H1 (cell line): ENCODE measurements around the gene ZNF385C. TPM values are rescaled to one million over a fixed set of nuclear protein-coding genes. Genes with fewer than 3 reads are reported as not detected.

Source experiments
- CTCF ChIA-PET: fragments of 300-600 bp; sonication (Branson Sonifier 250); formaldehyde crosslinking; loops from one replicate; lab custom pipeline; 2021; ENCODE audit not compliant: partially characterized antibody; lab: Charles Lee
- POLR2A ChIA-PET: fragments of 300-600 bp; sonication (Branson Sonifier 250); formaldehyde crosslinking; loops from one replicate; lab custom pipeline; 2021; ENCODE audit warnings: inconsistent platforms; ENCODE audit not compliant: partially characterized antibody; lab: Charles Lee
- DNase-seq, 2 experiments: peaks; one replicate each; pipeline versions ENCODE4 v3.0.0 to v3.0.0-alpha.2; 2010 to 2022; ENCODE audit warnings: low spot score in 2 of 2, low read depth in 1 of 2, mixed read lengths in 1 of 2
- FAIRE-seq: peaks from 2 replicates; lab custom pipeline; 2011; peaks lifted over from hg19 to GRCh38; lab: Jason Lieb, UNC
- H2AFZ ChIP-seq: 2 replicates; pipeline ENCODE4 v1.8.1; 2012; ENCODE audit warnings: low read length, inconsistent platforms
- H2AK5ac ChIP-seq: 2 replicates; pipeline ENCODE4 v1.6.1; 2013; ENCODE audit warnings: low read depth, low read length
- H2BK120ac ChIP-seq: replicated peaks from 2 replicates; pipeline ENCODE3; 2013; ENCODE audit warnings: low read depth, low read length, inconsistent platforms
- H2BK12ac ChIP-seq: 2 replicates; pipeline ENCODE4 v1.6.1; 2013; ENCODE audit warnings: low read depth, low read length
- H2BK15ac ChIP-seq: 2 replicates; pipeline ENCODE4 v1.6.1; 2013; ENCODE audit warnings: low read length
- H2BK20ac ChIP-seq: 2 replicates; pipeline ENCODE4 v1.6.1; 2013; ENCODE audit warnings: low read length
- H2BK5ac ChIP-seq: 2 replicates; pipeline ENCODE4 v1.6.1; 2013; ENCODE audit warnings: low read depth, low read length
- H3K14ac ChIP-seq: 2 replicates; pipeline ENCODE4 v1.6.1; 2013; ENCODE audit warnings: inconsistent platforms; ENCODE audit not compliant: insufficient read length
- H3K18ac ChIP-seq: 2 replicates; pipeline ENCODE4 v1.6.1; 2013; ENCODE audit warnings: low read length; ENCODE audit errors: extremely low read depth
- H3K23ac ChIP-seq: 2 replicates; pipeline ENCODE4 v1.6.1; 2013; ENCODE audit warnings: inconsistent platforms; ENCODE audit not compliant: insufficient read length
- H3K23me2 ChIP-seq: 2 replicates; pipeline ENCODE4 v1.6.1; 2013; ENCODE audit warnings: low read depth, low read length
- H3K27ac ChIP-seq: 2 replicates; pipeline ENCODE4 v1.6.1; 2011; ENCODE audit warnings: low read depth, low read length, inconsistent platforms
- H3K27me3 ChIP-seq, 4 experiments: replicated peaks in 1 of 4; 1 replicate in 1 of 4; 2 replicates in 3 of 4; pipeline versions ENCODE4 v1.6.1 to v1.8.1; 2011 to 2013; ENCODE audit warnings: low read length in 3 of 4, mild to moderate bottlenecking in 3 of 4, inconsistent platforms in 2 of 4, mixed read lengths in 2 of 4, moderate library complexity in 1 of 4; ENCODE audit not compliant: control insufficient read depth in 3 of 4, insufficient read depth in 3 of 4; ENCODE audit errors: extremely low read depth in 1 of 4
- H3K36me3 ChIP-seq, 4 experiments: 2 replicates each; pipeline versions ENCODE4 v1.6.1 to v1.8.1; 2011 to 2013; ENCODE audit warnings: mild to moderate bottlenecking in 4 of 4, low read length in 3 of 4, moderate library complexity in 2 of 4, control low read depth in 1 of 4, inconsistent platforms in 1 of 4; ENCODE audit not compliant: insufficient read depth in 4 of 4, control insufficient read depth in 2 of 4
- H3K4ac ChIP-seq: replicated peaks from 2 replicates; pipeline ENCODE3; 2013; ENCODE audit warnings: low read length, low read depth, mixed read lengths, inconsistent platforms; ENCODE audit not compliant: insufficient read length
- H3K4me1 ChIP-seq, 4 experiments: replicated peaks in 1 of 4; 1 replicate in 1 of 4; 2 replicates in 3 of 4; pipeline versions ENCODE4 v1.6.1 to v1.8.1; 2011 to 2013; ENCODE audit warnings: low read length in 3 of 4, inconsistent platforms in 2 of 4, mixed read lengths in 1 of 4; ENCODE audit not compliant: insufficient read depth in 4 of 4, control insufficient read depth in 3 of 4
- H3K4me2 ChIP-seq, 2 experiments: 2 replicates each; pipeline versions ENCODE4 v1.6.1 to v1.8.1; 2011 to 2013; ENCODE audit warnings: low read depth in 2 of 2, low read length in 2 of 2, control low read depth in 1 of 2, inconsistent platforms in 1 of 2, mild to moderate bottlenecking in 1 of 2; ENCODE audit not compliant: insufficient read depth in 1 of 2
- H3K4me3 ChIP-seq, 4 experiments: fragments of 200-600, 300-600 bp in 1 of 4; sonication (generic), shearing (Covaris generic), sonication (Bioruptor Twin) in 1 of 4; 2 replicates each; pipeline versions ENCODE4 v1.5.1 to v1.8.1; 2011 to 2016; ENCODE audit warnings: low read length in 4 of 4, low read depth in 3 of 4, control low read depth in 2 of 4, inconsistent platforms in 2 of 4, mild to moderate bottlenecking in 2 of 4, mixed read lengths in 1 of 4, moderate library complexity in 1 of 4; ENCODE audit not compliant: insufficient read depth in 2 of 4; ENCODE audit errors: extremely low read depth in 1 of 4
- H3K56ac ChIP-seq: replicated peaks from 2 replicates; pipeline ENCODE3; 2013; ENCODE audit warnings: low read depth, mild to moderate bottlenecking, mixed read lengths, low read length, inconsistent platforms; ENCODE audit not compliant: insufficient read length
- H3K79me1 ChIP-seq: 2 replicates; pipeline ENCODE4 v1.6.1; 2013; ENCODE audit warnings: low read depth, low read length, control low read depth
- H3K79me2 ChIP-seq, 2 experiments: 2 replicates each; pipeline versions ENCODE4 v1.6.1 to v1.8.1; 2012 to 2013; ENCODE audit warnings: low read length in 2 of 2, mild to moderate bottlenecking in 2 of 2, inconsistent platforms in 1 of 2; ENCODE audit not compliant: insufficient read depth in 2 of 2, control insufficient read depth in 1 of 2
- H3K9ac ChIP-seq, 4 experiments: replicated peaks in 1 of 4; 1 replicate in 1 of 4; 2 replicates in 3 of 4; pipeline versions ENCODE4 v1.6.1 to v1.8.1; 2011 to 2013; ENCODE audit warnings: low read depth in 3 of 4, low read length in 3 of 4, control low read depth in 2 of 4, mild to moderate bottlenecking in 2 of 4, moderate library complexity in 2 of 4, inconsistent platforms in 1 of 4; ENCODE audit errors: extremely low read depth in 1 of 4
- H3K9me3 ChIP-seq, 2 experiments: 2 replicates each; pipeline versions ENCODE4 v1.6.1 to v1.8.1; 2012 to 2013; ENCODE audit warnings: mild to moderate bottlenecking in 2 of 2, moderate library complexity in 2 of 2, control low read depth in 1 of 2, inconsistent platforms in 1 of 2, low read depth in 1 of 2, low read length in 1 of 2, mixed read lengths in 1 of 2; ENCODE audit not compliant: insufficient read depth in 2 of 2
- H4K20me1 ChIP-seq, 2 experiments: replicated peaks in 1 of 2; 2 replicates each; pipeline versions ENCODE3 to v1.8.1; 2011 to 2013; ENCODE audit warnings: inconsistent platforms in 2 of 2, low read length in 2 of 2, mild to moderate bottlenecking in 1 of 2; ENCODE audit not compliant: insufficient read depth in 2 of 2, control insufficient read depth in 1 of 2
- H4K5ac ChIP-seq: 2 replicates; pipeline ENCODE4 v1.6.1; 2013; ENCODE audit warnings: low read length, low read depth, mixed read lengths, inconsistent platforms; ENCODE audit not compliant: insufficient read length
- H4K8ac ChIP-seq: 2 replicates; pipeline ENCODE4 v1.8.0; 2013; ENCODE audit warnings: mild to moderate bottlenecking, moderate library complexity, low read length, inconsistent platforms; ENCODE audit not compliant: insufficient read depth; ENCODE audit errors: extremely low read depth
- H4K91ac ChIP-seq: replicated peaks from 2 replicates; pipeline ENCODE3; 2013; ENCODE audit warnings: low read length, mixed read lengths, inconsistent platforms; ENCODE audit not compliant: insufficient read length
- CEBPB ChIP-seq: IDR thresholded peaks from 2 replicates; pipeline ENCODE4 v1.6.1; 2012; ENCODE audit warnings: low read depth, low read length
- FOSL1 ChIP-seq: IDR thresholded peaks from 2 replicates; pipeline ENCODE4 v1.6.1; 2011; ENCODE audit warnings: mild to moderate bottlenecking, low read depth, low read length, moderate library complexity; ENCODE audit not compliant: insufficient read depth
- GTF2F1 ChIP-seq: IDR thresholded peaks from 2 replicates; pipeline ENCODE4 v1.6.1; 2012; ENCODE audit warnings: low read depth, low read length, improper control_type of control experiment, borderline replicate concordance
- SIRT6 ChIP-seq: IDR thresholded peaks from one replicate; pipeline ENCODE4 v1.7.1; 2012; ENCODE audit warnings: low read length, inconsistent platforms
- WGBS, 2 experiments: shearing (Covaris generic) in 1 of 2; methylation state at CpG; one replicate each; pipeline versions ENCODE4 v1.1.6 to v1.1.7; 2013 to 2015; ENCODE audit warnings: low lambda C conversion rate in 2 of 2, mixed read lengths in 2 of 2, inconsistent platforms in 1 of 2, low coverage in 1 of 2, missing lambda C conversion rate in 1 of 2; ENCODE audit not compliant: insufficient replicate concordance in 2 of 2, insufficient coverage in 1 of 2, insufficient read length in 1 of 2; ENCODE audit errors: extremely low coverage in 1 of 2, missing lambda C conversion rate in 1 of 2; 5-methylcytosine and 5-hydroxymethylcytosine counted together
- polyA plus RNA-seq, 7 experiments: library from polyadenylated mRNA; depleted of rRNA in 3 of 7; stranded (reverse) in 5 of 7; unstranded in 2 of 7; fragments of >200 nt in 5 of 7; fragments of 200-250 nt in 2 of 7; gene quantifications; 1 replicate in 5 of 7; 2 replicates in 1 of 7; 4 replicates in 1 of 7; pipeline versions ENCODE4 v1.2.1 to v1.2.3, GENCODE V29; 2011 to 2013; ENCODE audit warnings: missing spikeins in 2 of 7, mixed read lengths in 2 of 7
- total RNA-seq: library from RNA; stranded (reverse); fragmentation: NEBNext Ultra II Directional; extraction: Animal tissue kit (Norgen Biotek cat#: 25700); gene quantifications from 2 replicates; pipeline ENCODE4 v1.2.1, GENCODE V29; 2021
- TF ChIP-seq, protein P1 (sequence below): IDR thresholded peaks from 2 replicates; pipeline ENCODE4 v1.6.1; 2011; ENCODE audit warnings: low read depth, mild to moderate bottlenecking, low read length; ENCODE audit not compliant: insufficient read depth

Gene ZNF385C
- total and polyA plus RNA-seq, 2 of the 8 experiments (the other 6 are each of a cell fraction or from before 2014, with no cell fraction given), result 3.9 to 6.1 TPM

- Histone ChIP-seq H3K79me2 (peaks cover 0 to 32% of the 10 kb centered on the region in 2 experiments; a peak in 2 of 4 replicates), H3K18ac (no peak overlapping the region), H3K56ac (no peak overlapping the region), H4K91ac (no peak overlapping the region), H2BK5ac (no peak overlapping the region), H2BK15ac (no peak overlapping the region), H2BK12ac (no peak overlapping the region), H3K27me3 (no peaks in the 10 kb centered on the region), H3K36me3 (peaks cover 4 to 29% (median 19%) of the 10 kb centered on the region in 4 experiments), H4K20me1 (peaks cover 11 to 20% of the 10 kb centered on the region in 2 experiments), H3K9ac (no peak overlapping the region; a peak in 1 of 7 replicates), H4K8ac (no peak overlapping the region), H3K4me2 (no peak overlapping the region), H2BK120ac (no peak overlapping the region), H2AK5ac (no peak overlapping the region), H3K4ac (no peak overlapping the region), H3K4me3 (no peak overlapping the region), H3K4me1 (peaks cover 0 to 6% (median 1%) of the 10 kb centered on the region in 4 experiments; a peak in 3 of 7 replicates), H2BK20ac (no peak overlapping the region), H3K23ac (no peak overlapping the region), H3K79me1 (peaks cover 14% of the 10 kb centered on the region), H4K5ac (no peak overlapping the region), H3K27ac (no peak overlapping the region), H2AFZ (no peak overlapping the region), H3K9me3 (no peaks in the 10 kb centered on the region), H3K23me2 (peaks cover 3% of the 10 kb centered on the region; the same call in 1 of the 2 replicates), H3K14ac (no peak overlapping the region)
- WGBS, 2 experiments, result 76% methylated on average over 4 of the region's 4 CpGs; no CpG with 5 or more reads in 1 of the 2 experiments
- no peak for TF ChIP-seq FOSL1
- no peak for TF ChIP-seq CEBPB
- TF ChIP-seq, protein P1, sequence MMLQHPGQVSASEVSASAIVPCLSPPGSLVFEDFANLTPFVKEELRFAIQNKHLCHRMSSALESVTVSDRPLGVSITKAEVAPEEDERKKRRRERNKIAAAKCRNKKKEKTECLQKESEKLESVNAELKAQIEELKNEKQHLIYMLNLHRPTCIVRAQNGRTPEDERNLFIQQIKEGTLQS, result no peak
- TF ChIP-seq SIRT6, result no peak
- TF ChIP-seq GTF2F1, result no peak
- FAIRE-seq (no peak), DNase-seq (no peak)
- ChIA-PET CTCF (interaction anchor here (0.5 to 11.7 kb wide), 9 partner anchors 10 to 197 kb away, joined by 3 to 97 read pairs (median 3); partner anchors contain the start of genes GHDC, HSPB9 and KAT2A), POLR2A (interaction anchor here (0.6 to 1.8 kb wide), 5 partner anchors 10 to 153 kb away, joined by 3 to 6 read pairs (median 4); partner anchors contain the start of genes HSPB9 and KAT2A)
These were observed 33.7 kb upstream of the ZNF385C start for GRCh38 chr17:42131981-42132432.
